MM.1S (cell line): ENCODE data around the gene ACAA1.

ENCODE experiments used
- CTCF ChIP-seq: fragments of 300-600 bp; sonication (generic); IDR thresholded peaks from 2 replicates; pipeline ENCODE4 v1.5.1; 2016; ENCODE audit warnings: antibody characterized with exemption, low read length, mixed read lengths
- EZH2phosphoT487 ChIP-seq: fragments of 300-600 bp; sonication (generic); IDR thresholded peaks from 2 replicates; pipeline ENCODE4 v1.6.1; 2018; ENCODE audit warnings: antibody characterized with exemption, low read length

GRCh38 chr3:38137615-38138348, 855 bp upstream of the ACAA1 start:
- TF ChIP-seq CTCF (no peak), EZH2phosphoT487 (no peak)
